EH (cell line): ENCODE measurements around the gene IL17RD.
"Not testable (repeated sequence)": the region's sequence is repeated elsewhere in the genome, so short reads cannot be mapped to it uniquely, and the experiment has no call there.

ENCODE experiments used
- DNase-seq: peaks from one replicate; pipeline ENCODE4 v3.0.0-alpha.2; 2015; ENCODE audit warnings: low read depth

Gene IL17RD

DNA sequence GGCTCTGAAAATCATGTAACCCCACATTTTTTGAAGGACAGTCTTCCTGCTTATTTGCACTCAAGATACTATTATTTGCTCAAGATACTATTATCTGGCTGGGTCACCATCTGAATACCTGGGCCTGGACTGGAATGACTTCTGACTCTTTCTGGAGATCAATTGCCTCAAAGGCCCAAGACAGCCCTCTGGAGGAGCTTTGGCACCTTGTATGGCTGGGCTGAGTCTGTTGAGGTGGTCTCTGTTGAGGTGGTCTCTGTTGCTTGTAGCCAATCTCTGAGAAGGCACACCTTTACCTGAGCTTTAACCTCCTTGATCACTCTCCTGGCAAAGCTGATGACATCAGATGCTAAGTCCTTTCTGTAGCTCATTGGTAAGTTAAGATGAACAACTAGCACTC is 71.7 kb downstream of the IL17RD start:
- DNase-seq = no peak

DNA sequence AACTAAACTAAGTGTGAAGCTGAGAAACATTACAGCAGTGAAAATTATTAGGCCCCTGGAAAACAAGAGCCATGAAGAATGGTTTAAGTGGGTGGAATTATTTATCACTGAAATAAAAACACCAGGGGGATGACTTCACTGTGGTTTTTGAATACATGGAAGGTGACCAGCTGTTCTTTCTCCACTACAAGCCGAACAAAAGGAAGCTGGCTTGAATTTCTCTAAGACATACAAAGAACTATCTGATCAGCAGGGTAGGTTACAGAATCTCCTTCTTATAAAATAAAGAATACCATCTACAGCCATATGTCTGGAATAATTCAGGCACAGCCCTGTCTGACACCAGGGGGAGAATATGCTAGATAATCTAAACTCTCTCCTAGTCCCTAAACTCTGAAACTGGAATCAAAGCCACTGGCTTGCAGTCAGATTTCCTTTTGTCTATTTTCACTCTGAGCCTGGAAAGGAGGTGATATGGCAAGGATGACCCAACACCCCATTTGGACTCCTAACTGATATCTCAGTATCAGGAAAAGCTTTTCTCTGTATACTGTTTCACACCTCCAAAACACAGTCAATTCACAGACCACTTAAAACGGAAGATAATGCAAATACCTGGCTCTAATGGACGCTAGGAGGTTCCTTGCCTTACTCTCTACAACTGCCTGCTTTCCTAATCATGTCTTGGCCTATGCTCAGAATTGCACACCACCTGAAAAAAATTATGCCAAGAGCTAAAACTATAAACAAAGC is 73.5 kb downstream of the IL17RD start:
- DNase-seq = no peak

GRCh38 chr3:57089043-57089442 is 76.1 kb downstream of the IL17RD start:
- DNase-seq = no peak

DNA sequence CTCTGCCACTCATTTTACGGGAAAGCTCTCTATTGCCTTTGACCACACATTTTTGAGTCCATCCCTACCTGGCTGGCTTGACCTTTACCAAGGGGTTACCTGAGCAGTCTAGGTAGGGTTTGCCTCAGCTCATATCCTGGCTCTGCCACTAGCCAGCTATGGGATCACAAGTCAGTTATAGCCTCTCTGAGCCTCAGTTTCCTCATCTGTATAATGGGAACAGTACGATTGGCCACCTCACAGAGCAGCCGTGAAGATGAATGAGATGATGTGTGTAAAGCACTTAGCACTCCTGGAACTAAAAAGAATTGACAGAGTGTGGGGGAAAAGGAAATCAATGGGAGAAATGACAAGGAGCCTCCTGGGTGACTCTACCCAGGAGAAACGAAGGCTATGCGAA is 76.7 kb downstream of the IL17RD start:
- DNase-seq = no peak

GRCh38 chr3:57087361-57088092 is 77.6 kb downstream of the IL17RD start:
- DNase-seq = no peak

- no peak for DNase-seq
These were observed 79.0 kb downstream of the IL17RD start for GRCh38 chr3:57086201-57086600.

DNA sequence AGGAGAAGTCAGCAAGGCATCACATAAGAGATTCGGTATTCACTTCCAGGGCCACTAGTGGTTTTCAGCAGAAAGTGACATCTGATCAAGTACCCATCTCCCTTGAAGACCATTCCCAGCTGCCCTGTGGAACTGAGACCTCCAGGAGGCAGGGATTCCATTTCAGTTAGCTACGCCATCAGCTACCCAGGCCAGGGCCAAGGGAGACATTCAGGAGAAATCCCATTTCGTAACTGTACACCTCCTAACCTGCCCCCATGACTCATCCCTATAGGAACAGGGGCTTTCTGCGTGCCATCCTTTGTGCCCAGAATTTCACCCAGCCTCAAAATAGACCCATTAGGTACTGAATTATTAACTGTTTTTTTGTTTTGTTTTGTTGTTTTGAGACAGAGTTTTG is 79.9 kb downstream of the IL17RD start:
- DNase-seq = no peak

DNA sequence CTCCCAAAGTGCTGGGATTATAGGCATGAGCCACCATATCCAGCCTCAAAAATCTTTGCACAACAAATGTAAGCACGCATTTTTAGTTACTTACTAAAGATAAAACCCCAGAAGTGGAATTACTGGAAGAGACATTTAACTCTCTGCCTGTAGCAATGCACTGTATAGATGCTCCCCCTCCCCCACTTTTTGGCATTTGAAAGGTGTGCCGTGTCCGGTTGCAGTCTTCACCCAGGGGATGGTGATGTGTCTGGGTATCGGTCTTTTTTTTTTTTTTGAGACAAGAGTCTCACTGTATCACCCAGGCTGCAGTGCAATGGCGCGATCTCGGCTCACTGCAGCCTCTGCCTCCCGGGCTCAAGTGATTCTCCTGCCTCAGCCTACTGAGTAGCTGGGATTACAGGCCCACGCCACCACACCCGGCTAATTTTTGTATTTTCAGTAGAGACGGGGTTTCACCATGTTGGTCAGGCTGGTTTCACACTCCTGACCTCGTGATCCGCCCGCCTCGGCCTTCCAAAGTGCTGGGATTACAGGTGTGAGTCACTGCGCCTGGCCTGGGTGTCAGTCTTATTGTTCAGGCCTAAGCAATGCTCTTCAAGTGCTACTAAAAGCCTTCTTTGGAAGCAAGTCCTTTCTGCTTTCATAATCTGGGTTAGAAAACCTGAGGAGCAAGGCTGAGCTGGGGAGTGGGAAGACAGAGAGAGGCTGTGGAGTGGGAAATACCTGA is 81.7 kb downstream of the IL17RD start:
- DNase-seq = not testable (repeated sequence)

- no peak for DNase-seq
These were observed 82.7 kb downstream of the IL17RD start for GRCh38 chr3:57082481-57082880.

GRCh38 chr3:57081173-57081572 is 84.0 kb downstream of the IL17RD start:
- no peak for DNase-seq

DNA sequence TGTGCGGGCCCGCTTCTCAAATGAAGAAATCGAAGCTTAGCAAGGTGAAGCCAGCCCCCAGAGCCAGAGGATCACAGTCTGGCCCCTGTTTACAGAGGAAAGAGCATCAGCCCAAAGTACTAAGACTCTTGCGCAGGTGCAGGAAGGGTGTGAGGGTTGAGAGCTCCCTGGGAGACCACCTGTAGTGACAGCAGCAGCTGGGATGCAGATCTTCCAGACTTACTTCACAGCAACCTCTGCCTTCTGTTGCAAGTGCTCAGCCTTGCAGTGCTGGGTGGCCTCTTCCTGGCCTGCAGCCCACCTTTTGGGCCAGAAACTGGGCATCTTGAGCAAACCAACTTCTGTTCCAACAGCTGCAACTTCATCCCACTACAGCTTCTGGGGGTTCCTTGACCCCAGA is 85.0 kb downstream of the IL17RD start:
- DNase-seq = no peak

- DNase-seq = no peak
These were observed 85.7 kb downstream of the IL17RD start for GRCh38 chr3:57079474-57079831.

DNA sequence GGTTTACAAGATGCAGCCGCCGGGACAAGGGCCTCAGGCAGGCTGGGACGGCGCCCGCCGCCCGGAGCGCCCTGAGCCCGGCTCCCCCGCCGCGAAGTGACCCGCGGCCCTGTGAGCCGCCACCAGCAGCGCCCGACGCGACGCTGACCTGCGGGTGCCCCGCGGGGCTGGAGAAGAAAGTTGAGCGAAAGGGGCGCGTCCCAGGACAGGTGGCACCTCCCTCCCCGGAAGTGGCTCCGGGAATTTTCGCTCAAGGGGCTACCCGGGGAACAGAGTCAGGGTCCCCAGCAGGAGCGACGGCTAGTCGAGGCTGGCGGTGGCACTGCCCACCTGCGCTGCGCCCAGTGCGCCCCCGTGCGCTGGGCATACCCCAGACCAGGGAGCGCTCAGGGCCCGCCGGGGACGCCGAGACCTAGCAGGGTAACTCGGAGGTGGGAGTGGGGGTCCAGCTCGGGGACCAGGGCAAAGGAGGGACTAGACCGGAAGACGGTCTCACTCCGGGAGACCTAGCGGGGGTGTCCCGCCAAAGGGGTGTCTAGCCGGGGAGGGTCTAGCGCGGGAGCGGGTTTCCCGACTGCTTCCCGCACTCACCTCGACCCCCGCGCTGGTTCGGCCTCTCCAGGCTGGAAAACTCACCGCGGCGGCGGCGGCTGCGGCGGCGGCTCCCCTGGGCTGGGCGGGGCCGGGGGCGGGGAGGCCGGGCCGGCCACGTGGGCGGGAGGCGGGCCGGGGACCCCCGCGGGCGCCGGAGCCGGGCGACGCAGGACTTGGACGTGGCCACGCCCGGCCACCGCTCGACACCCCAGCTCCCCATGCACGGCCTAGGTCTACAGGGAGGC is 86.3 kb downstream of the IL17RD start:
- DNase-seq = peak; percentile 4

GRCh38 chr3:57078344-57078634 is 86.9 kb downstream of the IL17RD start:
- DNase-seq = peak; percentile 25

GRCh38 chr3:57077630-57078343 is 87.4 kb downstream of the IL17RD start:
- no peak for DNase-seq

DNA sequence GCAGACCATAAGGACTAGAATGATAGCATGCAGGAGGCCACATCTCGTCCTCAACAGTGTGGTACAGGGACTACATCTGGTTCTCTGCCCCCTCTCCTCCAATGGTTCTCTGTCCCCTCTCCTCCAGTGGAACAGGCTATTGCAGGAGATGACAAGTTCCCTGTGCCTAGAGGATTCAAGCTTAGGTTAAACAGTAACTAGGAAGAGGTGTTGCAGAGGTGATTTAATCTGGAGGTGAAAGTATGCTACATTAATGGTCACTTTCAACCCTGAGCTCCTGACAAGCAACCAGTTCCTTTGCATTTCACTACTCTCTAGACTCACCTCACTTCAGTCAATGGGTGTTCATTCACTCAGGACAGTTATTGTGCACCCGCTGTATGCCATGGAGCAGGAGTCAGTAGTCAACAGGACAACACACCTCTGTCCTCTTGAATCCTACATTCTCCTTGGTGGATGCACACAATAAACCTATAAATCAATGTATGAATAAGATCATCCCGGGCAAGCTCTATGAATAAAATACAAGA is 88.7 kb downstream of the IL17RD start:
- no peak for DNase-seq

DNA sequence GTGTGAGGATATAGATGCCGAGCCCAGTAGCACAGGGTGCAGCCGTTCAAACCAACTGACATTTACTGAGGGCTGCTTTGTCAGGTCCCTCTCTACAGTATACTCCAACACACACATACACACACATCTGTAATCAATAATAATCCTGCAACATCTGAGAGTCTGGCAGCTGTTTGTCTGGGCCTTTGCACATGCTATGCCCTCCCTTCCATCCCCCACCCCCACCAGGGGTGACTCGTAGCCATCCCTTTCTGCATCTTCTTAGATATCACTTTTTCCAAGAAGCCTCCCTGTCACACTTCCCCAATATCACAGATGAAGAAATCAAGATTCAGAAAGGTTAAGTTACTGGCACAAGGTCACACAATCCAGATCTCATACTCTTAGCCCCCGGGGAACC is 91.0 kb downstream of the IL17RD start:
- DNase-seq = no peak

- no peak for DNase-seq
These were observed 91.5 kb downstream of the IL17RD start for GRCh38 chr3:57073628-57074027.

GRCh38 chr3:57069503-57069902 is 95.7 kb downstream of the IL17RD start:
- DNase-seq = no peak

DNA sequence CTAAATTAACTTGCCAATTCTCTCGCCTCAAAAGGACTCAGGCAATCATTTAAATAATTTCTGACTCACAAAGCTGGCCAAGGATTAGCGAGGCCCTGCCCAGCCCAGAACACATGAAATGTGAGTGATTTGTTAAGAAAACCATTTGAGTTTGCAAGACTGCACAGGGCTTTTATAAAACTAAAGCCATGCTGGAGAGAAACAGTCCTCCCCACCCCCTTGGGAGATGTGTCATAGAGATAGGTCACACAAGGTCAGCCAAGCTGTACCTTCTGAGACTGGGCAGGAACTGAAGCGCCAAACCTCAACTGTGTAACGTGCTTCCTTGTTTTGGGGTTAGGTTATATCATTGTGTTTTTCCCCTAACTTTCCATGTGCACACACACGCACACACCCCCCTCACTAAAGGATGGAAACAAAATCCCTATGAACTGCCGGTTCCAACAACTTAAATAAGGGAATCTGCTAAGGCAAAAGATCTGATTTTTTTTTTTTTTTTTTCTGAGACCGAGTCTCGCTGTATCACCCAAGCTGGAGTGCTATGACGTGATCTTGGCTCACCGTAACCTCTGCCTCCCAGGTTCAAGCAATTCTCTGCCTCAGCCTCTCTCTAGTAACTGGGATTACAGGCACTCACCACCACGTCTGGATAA is 96.6 kb downstream of the IL17RD start:
- peak; percentile 39 for DNase-seq

DNA sequence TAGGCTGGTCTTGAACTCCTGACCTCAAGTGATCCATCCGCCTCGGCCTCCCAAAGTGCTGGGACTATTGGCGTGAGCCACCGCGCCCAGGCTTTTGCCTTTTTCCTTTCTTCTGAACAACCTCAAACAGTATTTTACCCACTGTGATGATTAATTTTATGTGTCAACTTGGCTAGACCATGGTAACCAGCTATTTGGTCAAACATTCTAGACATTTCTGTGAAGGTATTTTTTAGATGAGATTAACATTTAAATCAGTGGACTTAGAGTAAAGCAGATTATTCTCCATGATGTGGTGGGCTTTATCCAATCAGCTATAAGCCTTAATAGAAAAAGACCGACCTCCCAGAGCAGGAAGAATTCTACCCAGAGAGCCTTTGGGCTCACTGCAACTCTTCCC is 98.7 kb downstream of the IL17RD start:
- DNase-seq = no peak
